ENCODE measurements around the gene IGDCC3. TPM values are rescaled to one million over a fixed set of nuclear protein-coding genes. Genes with fewer than 3 reads are reported as not detected.

The IGDCC3 gene
- total and polyA plus RNA-seq, 2 of the 8 experiments (the other 6 are each of a cell fraction or from before 2014, with no cell fraction given), result 26.8 to 45.7 TPM

- no peak overlapping the region for H3K18ac ChIP-seq (ENCODE audit: extremely low read depth, low read length)
- DNase-seq (ENCODE audit: low read depth in 1 of 2, low spot score in 2 of 2) (no peak), FAIRE-seq (no peak)
- no peak overlapping the region for H3K9ac ChIP-seq (replicated peaks in 1 of 4; ENCODE audit: extremely low read depth in 1 of 4, low read depth in 3 of 4, low read length in 3 of 4)
- H3K36me3 ChIP-seq (ENCODE audit: control insufficient read depth in 2 of 4, insufficient read depth in 4 of 4, low read length in 3 of 4), result peaks cover 0 to 14% (median 5%) of the 10 kb centered on the region in 4 experiments; a peak in 4 of 8 replicates
- ChIA-PET CTCF (ENCODE audit: partially characterized antibody) (interaction anchor here (1.3 to 9.3 kb wide), 5 partner anchors 12 to 54 kb away, joined by 3 to 92 read pairs (median 7); no protein-coding TSS in a partner anchor), POLR2A (ENCODE audit: partially characterized antibody) (interaction anchor here (0.9 to 9.2 kb wide), 5 partner anchors 10 to 68 kb away, joined by 3 to 57 read pairs (median 5); partner anchors contain the start of gene RNU5B-1)
- no peak overlapping the region for H2BK20ac ChIP-seq (ENCODE audit: low read length)
- peaks cover 0 to 13% (median 10%) of the 10 kb centered on the region in 4 experiments; a peak in 5 of 7 replicates for H3K27me3 ChIP-seq (replicated peaks in 1 of 4; ENCODE audit: control insufficient read depth in 3 of 4, extremely low read depth in 1 of 4, insufficient read depth in 3 of 4, low read length in 3 of 4)
- H2AK5ac ChIP-seq (ENCODE audit: low read depth, low read length), result no peak overlapping the region
- H3K4me2 ChIP-seq (ENCODE audit: insufficient read depth in 1 of 2, low read depth in 2 of 2, low read length in 2 of 2), result no peak overlapping the region
- no peak overlapping the region for H4K5ac ChIP-seq (ENCODE audit: insufficient read length, low read depth, low read length)
- H3K56ac ChIP-seq (replicated peaks; ENCODE audit: insufficient read length, low read depth, low read length), result no peak overlapping the region
- H3K14ac ChIP-seq (ENCODE audit: insufficient read length), result no peak overlapping the region
- no peak overlapping the region for H3K4ac ChIP-seq (replicated peaks; ENCODE audit: insufficient read length, low read depth, low read length)
- H3K79me2 ChIP-seq (ENCODE audit: control insufficient read depth in 1 of 2, insufficient read depth in 2 of 2, low read length in 2 of 2), result peaks cover 0 to 17% of the 10 kb centered on the region in 2 experiments; a peak in 1 of 4 replicates
- H2BK12ac ChIP-seq (ENCODE audit: low read depth, low read length), result no peak overlapping the region
- peaks cover 10% of the 10 kb centered on the region; the same call in 1 of the 2 replicates for H3K23me2 ChIP-seq (ENCODE audit: low read depth, low read length)
- peaks cover 0 to 8% of the 10 kb centered on the region in 2 experiments for H4K20me1 ChIP-seq (replicated peaks in 1 of 2; ENCODE audit: control insufficient read depth in 1 of 2, insufficient read depth in 2 of 2, low read length in 2 of 2)
- no peak overlapping the region for H2BK15ac ChIP-seq (ENCODE audit: low read length)
- no peaks in the 10 kb centered on the region for H3K9me3 ChIP-seq (ENCODE audit: insufficient read depth in 2 of 2, low read depth in 1 of 2, low read length in 1 of 2)
- no peaks in the 10 kb centered on the region; the same call in 1 of the 2 replicates for H3K79me1 ChIP-seq (ENCODE audit: low read depth, low read length)
- no peak overlapping the region for H2BK120ac ChIP-seq (replicated peaks; ENCODE audit: low read depth, low read length)
- no peak overlapping the region for H2AFZ ChIP-seq (ENCODE audit: low read length)
- H4K8ac ChIP-seq (ENCODE audit: extremely low read depth, insufficient read depth, low read length), result no peak overlapping the region
- H3K4me3 ChIP-seq (ENCODE audit: extremely low read depth in 1 of 4, insufficient read depth in 2 of 4, low read depth in 3 of 4, low read length in 4 of 4), result no peak overlapping the region
- no peak overlapping the region for H4K91ac ChIP-seq (replicated peaks; ENCODE audit: insufficient read length, low read length)
- H3K27ac ChIP-seq (ENCODE audit: low read depth, low read length), result no peak overlapping the region
- peaks cover 22 to 34% (median 28%) of the 10 kb centered on the region in 4 experiments for H3K4me1 ChIP-seq (replicated peaks in 1 of 4; ENCODE audit: control insufficient read depth in 3 of 4, insufficient read depth in 4 of 4, low read length in 3 of 4)
- no peak overlapping the region for H3K23ac ChIP-seq (ENCODE audit: insufficient read length)
- H2BK5ac ChIP-seq (ENCODE audit: low read depth, low read length), result no peak overlapping the region
- 92% methylated on average over 4 of the region's 4 CpGs; no CpG with 5 or more reads in 1 of the 2 experiments for WGBS, 2 experiments (ENCODE audit: extremely low coverage in 1 of 2, insufficient coverage in 1 of 2, insufficient read length in 1 of 2, insufficient replicate concordance in 2 of 2, low coverage in 1 of 2, low lambda C conversion rate in 2 of 2, missing lambda C conversion rate in 1 of 2)
These were observed 5.1 kb downstream of the IGDCC3 start for GRCh38 chr15:65372787-65373067.

Measured in H1 (cell line).